ENCODE measurements around the gene ZC2HC1B.

DNA sequence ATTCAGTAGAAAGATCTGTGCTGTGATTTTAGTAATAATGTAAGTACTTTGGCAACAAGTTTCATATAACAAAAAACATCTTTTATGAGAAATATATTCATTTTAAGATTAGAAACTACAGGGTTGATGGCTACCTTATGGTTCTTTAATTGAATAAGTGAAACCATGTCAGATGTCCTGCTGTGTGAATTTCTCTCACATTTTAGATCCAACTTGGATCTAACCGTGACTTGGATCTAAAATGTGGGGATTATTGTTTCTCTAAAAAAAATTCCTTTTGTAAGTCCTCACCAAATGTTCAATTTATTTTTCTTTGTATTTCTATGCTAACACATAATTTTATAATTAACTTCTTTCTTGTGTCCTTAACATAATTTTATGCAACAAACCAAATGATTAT lies 30.4 kb downstream of the ZC2HC1B start:
- TF ChIP-seq, protein P1, sequence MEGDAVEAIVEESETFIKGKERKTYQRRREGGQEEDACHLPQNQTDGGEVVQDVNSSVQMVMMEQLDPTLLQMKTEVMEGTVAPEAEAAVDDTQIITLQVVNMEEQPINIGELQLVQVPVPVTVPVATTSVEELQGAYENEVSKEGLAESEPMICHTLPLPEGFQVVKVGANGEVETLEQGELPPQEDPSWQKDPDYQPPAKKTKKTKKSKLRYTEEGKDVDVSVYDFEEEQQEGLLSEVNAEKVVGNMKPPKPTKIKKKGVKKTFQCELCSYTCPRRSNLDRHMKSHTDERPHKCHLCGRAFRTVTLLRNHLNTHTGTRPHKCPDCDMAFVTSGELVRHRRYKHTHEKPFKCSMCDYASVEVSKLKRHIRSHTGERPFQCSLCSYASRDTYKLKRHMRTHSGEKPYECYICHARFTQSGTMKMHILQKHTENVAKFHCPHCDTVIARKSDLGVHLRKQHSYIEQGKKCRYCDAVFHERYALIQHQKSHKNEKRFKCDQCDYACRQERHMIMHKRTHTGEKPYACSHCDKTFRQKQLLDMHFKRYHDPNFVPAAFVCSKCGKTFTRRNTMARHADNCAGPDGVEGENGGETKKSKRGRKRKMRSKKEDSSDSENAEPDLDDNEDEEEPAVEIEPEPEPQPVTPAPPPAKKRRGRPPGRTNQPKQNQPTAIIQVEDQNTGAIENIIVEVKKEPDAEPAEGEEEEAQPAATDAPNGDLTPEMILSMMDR (conservative IDR thresholded peaks at IDR 0.05 in 1 of 2, IDR thresholded peaks at IDR 0.05 in 1 of 2; ENCODE audit: extremely low read depth in 1 of 2, insufficient read depth in 1 of 2, low read depth in 1 of 2, low read length in 2 of 2): no peak
- no peak for TF ChIP-seq EZH2 (IDR thresholded peaks at IDR 0.05; ENCODE audit: borderline replicate concordance, low read length)
